KG1 (cell line): Measurements from ENCODE around the gene IL17RB.

Experiments
- DNase-seq: peaks from one replicate; lab custom pipeline; 2025; lab: John Stamatoyannopoulos, UW

IL17RB gene

GRCh38 chr3:53863145-53863544, 16.8 kb downstream of the IL17RB start:
- DNase-seq: no peak

GRCh38 chr3:53865732-53866499, 19.5 kb downstream of the IL17RB start:
- DNase-seq: no peak

- no peak for DNase-seq
Measured at GRCh38 chr3:53880396-53881345, 34.3 kb downstream of the IL17RB start.

DNA sequence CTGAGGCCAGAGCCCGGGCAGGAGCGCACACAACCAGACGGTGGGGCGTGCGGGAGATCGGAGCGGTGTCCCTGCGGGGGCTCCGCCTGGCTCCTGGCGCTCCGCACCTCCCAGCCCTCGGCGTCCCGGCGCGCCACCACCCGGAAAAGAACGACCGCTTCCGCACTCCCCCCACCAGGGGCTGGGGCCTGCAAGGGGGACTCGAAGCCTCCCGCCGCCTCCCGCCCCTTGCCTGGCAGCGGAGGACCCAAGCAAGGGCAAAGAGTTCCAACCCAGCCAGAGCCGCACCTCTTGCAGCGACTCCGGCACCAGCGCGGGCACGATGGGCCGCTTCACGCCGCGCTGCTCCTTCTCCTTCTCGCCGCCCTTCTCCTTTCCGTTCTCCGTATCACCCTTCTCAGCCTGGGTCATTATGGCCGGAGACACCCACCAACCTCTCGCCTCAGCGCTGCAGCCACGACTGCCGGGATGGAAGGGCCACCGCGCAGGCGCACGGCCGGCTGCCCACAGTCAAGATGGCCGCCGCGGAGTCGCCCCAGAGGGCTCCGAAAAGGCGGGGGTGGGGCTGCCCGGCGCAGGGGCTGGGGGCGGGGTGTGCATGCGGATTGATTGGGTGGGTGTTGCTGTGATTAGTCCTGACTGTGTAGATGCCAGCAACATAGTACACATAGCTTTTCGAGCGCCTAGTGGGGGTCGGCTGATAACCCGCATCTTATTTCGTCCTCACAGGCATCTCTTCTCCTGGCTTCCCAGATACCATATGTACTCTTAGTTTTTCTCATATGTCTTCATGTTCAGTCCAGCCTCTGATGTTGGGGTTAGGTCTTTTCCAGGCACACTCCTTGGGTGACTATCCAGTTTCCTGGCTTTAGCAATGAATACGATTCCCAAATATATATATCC, 35.6 kb downstream of the IL17RB start, which contains the start of gene ACTR8:
TSS of gene ACTR8 (minus strand) at position 462 of the 903 bp plus-strand sequence. CDS start at position 411, 51 bp downstream.
- DNase-seq: peak; percentile 85

DNA sequence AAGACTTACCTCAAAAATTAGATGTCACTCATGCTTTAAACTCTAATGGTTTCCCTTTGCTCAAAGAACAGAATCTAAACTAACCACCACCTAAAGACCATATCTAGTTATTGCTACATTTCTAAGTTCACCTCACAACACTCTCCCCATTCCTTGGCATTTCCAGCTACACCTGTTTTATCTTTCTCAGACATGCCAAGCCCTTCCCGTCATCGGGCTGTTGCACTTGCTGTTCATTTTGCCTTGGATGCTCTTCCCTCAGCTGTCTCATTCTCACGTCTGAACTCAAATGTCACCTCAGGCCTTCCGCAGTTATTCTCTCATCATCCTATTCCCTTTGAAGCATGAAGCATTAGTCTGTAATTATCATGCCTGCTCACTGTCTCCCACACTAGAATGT, 36.6 kb downstream of the IL17RB start:
- DNase-seq: no peak

GRCh38 chr3:53884623-53885022, 38.3 kb downstream of the IL17RB start:
- DNase-seq: no peak

DNA sequence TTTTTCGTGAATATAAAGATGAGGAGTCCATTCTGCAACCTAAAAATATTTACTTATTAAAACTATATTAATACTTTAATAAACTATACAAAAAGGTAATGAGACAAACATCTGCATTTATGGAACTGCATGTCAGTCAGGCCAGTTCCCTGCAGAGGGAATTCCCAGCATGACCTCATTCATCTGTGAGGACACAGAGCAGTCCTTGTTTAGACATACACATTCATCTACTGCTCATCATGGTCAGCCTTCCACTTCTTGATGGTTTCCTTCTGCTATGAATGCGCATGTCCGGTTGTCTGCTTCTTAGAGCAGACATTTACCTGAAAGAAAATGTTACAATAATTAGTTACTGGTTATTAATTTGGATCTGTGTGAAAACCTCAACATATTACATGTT, 38.9 kb downstream of the IL17RB start:
- no peak for DNase-seq

DNA sequence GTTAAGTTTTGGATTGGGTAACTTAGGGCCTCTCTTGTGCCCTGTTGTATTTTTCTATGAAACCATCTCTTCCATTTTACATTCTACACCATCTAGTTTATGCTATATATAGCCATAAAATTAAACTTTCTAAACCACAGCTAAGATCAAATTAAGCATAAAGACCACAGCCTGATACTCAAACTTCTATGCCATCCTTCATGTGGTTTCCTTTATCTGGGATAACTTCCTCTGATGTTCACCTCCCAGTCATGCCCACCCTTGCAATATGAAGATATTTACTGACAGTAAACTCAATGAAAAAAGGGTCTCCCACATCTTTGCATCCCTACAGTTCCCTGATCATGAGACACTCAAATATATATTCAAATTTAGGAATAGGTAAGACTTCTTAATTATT, 41.1 kb downstream of the IL17RB start:
- no peak for DNase-seq

DNA sequence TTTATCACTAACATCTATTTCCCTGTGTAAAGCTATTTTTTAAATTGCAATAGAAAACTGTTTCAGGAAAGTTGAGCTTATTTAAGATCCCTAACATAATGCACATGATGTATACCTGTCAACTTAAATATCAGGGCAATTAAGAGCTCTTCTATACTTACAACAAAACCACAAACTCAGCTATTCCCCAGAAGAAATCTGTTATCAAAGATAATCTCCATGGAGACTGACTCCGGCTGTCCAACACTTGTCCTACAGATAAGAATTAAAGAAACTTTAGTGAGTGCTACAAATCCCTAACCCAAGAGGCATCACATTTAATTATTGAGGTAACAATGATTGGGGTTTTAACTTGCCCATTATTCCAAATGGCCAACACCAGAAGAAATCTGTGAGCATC, 41.9 kb downstream of the IL17RB start:
- no peak for DNase-seq

DNA sequence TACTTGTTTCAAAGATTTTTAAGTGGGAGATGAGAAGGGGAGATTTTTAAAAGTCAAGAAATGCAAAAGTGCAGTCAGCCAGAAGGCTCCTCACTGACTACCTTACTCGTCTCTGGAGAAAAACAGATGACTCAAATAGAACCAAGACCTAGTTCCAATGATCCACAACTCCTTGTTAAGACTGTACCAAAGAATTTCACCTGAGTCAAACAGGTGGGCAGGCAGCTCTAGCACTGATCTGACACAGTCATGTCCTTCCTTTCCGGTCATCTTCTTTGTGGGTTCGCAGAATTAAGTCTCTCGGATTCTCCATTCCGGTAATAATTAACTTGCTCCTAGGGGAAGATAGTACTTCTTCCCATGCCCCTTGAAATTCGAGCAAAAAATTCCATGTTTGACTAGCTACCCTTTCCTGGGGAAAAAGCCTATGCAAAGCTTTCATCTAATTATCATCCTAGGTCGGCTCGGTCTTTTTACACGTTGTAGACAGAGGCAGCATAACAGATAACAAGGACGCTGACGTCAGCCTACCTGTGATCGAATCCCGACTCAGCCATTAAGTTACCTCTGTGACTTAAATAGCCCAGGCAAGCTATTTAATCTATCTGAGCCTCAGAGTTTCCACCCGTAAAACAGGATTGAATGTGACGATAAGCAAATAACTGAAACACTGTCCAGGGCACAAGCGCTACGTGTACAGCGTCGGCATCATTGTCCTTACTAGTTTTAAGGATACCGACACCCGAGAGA, 44.5 kb downstream of the IL17RB start:
- no peak for DNase-seq

- peak; percentile 96 for DNase-seq
Measured at GRCh38 chr3:53891497-53892285, 45.3 kb downstream of the IL17RB start, which contains the start of gene SELENOK. TSS of gene SELENOK (minus strand) at chr3:53891859.

DNA sequence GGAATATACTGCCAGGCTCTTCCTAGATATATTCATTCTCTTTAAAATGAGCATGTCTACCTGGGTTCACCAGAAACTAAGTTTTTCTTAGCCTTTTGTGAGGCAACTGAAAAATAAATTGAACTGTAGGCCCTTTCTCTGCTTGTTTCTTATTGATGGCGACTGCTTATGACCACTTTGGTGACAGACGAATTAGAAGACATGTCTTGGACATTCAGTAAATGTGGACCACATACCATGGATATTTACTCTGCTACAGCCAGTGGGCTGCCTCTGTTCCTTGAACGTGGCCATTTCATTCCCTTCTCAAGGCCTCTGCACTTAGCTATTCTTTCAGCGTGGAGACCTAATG, 45.9 kb downstream of the IL17RB start:
- no peak for DNase-seq

- DNase-seq: no peak
Measured at GRCh38 chr3:53899750-53900149, 53.4 kb downstream of the IL17RB start.

DNA sequence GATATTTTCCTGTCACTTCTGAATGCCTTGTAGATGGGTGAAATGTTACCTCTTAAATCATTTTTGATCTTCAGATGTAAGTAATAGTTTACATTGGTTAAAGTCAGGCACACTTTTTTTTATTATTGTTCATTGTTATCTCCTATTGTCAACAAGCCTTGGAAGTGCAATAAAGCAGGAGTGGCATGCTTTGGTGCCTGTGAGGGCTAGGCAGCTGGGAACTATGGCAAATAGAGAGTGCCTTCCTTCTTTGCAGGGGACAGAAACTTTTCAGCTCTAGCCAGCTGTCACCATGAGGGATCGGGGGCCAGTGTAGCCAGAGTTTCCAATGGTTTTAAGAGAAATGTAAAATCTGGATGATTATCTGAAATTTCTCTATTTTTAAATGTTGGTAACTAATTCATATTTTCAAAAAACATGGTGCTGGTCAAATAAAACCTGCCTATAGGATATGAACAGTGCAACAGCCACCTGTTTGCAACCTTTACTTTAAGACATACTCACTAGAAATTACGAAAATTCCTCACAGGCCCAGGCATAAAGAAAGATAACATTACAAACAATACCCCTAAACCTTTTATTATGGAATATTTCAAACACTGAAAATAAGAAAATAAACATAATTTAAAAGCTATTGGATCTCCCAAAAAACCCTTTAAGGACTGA, 54.4 kb downstream of the IL17RB start:
- no peak for DNase-seq

GRCh38 chr3:53902067-53902466, 55.7 kb downstream of the IL17RB start:
- DNase-seq: no peak

DNA sequence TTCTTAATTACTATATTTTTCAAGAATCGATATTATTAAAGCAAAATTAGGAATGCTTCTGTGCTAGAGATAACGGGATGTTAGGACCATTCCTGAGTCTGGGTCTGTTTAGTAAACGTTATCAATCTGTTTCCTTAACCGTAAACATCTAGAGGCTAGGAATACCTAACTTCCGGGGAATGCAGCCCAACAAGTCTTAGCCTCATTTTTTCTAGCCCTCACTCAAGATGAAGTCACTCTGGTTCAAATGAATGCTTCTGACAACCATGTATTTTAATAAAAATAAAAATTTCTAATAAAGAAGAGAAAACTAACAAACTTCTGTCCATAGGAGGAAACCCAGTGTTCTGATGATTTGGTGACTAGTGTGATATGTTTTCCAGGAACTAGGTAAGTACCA, 56.3 kb downstream of the IL17RB start:
- no peak for DNase-seq

GRCh38 chr3:53913401-53913800, 67.0 kb downstream of the IL17RB start:
- no peak for DNase-seq
